HEK293 (cell line): ENCODE results near the gene CZIB.

ENCODE experiments used
- CTCF ChIA-PET: fragments of 350-600 bp; formaldehyde crosslinking; extraction: SDS; loops from one replicate; lab custom pipeline; 2021; ENCODE audit warnings: antibody characterized with exemption; lab: Yijun Ruan, JAX
- POLR2A ChIA-PET: fragments of 300-600 bp; formaldehyde crosslinking; extraction: SDS; loops from one replicate; lab custom pipeline; 2020; ENCODE audit warnings: antibody characterized with exemption, inconsistent platforms; lab: Yijun Ruan, JAX
- H3K27ac ChIP-seq: fragments of 200-500 bp; sonication (Bioruptor generic); 2 replicates; pipeline ENCODE4 v1.5.1; 2014; ENCODE audit warnings: low read depth, low read length, control low read depth, inconsistent platforms; ENCODE audit errors: extremely low read depth
- H3K36me3 ChIP-seq, 2 experiments: fragments of 200-500 bp in 1 of 2; sonication (Bioruptor generic) in 1 of 2; 1 replicate in 1 of 2; 2 replicates in 1 of 2; pipeline ENCODE4 v1.5.1; 2014 to 2017; ENCODE audit warnings: inconsistent platforms in 2 of 2, low read length in 2 of 2; ENCODE audit not compliant: control insufficient read depth in 2 of 2, insufficient read depth in 1 of 2
- H3K4me1 ChIP-seq: fragments of 200-500 bp; sonication (Bioruptor generic); 2 replicates; pipeline ENCODE4 v1.5.1; 2014; ENCODE audit warnings: mild to moderate bottlenecking, low read length, inconsistent platforms; ENCODE audit not compliant: control insufficient read depth, insufficient read depth
- H3K4me3 ChIP-seq: 2 replicates; pipeline ENCODE4 v1.5.1; 2011; ENCODE audit warnings: low read depth, mild to moderate bottlenecking, control low read depth, low read length, moderate library complexity
- H3K9me3 ChIP-seq: fragments of 200-500 bp; sonication (Bioruptor generic); 2 replicates; pipeline ENCODE4 v1.5.1; 2014; ENCODE audit warnings: low read depth, low read length, inconsistent platforms; ENCODE audit not compliant: control insufficient read depth, insufficient read depth
- BCL11B ChIP-seq: fragments of 450-650 bp; formaldehyde crosslinking; IDR thresholded peaks from 2 replicates; pipeline ENCODE4 v1.5.1; 2016; ENCODE audit warnings: low read depth, missing biosample characterization, missing genetic modification characterization
- ELK4 ChIP-seq: IDR thresholded peaks from 2 replicates; pipeline ENCODE4 v1.6.1; 2011; ENCODE audit warnings: mild to moderate bottlenecking, low read depth, low read length, borderline replicate concordance
- GFI1B ChIP-seq: fragments of 450-650 bp; formaldehyde crosslinking; IDR thresholded peaks from 2 replicates; pipeline ENCODE4 v1.5.1; 2016; ENCODE audit warnings: missing biosample characterization, missing genetic modification characterization
- GLIS2 ChIP-seq: fragments of 450-650 bp; formaldehyde crosslinking; IDR thresholded peaks from 2 replicates; pipeline ENCODE4 v1.5.1; 2016; ENCODE audit warnings: missing biosample characterization, missing genetic modification characterization
- HOXC10 ChIP-seq: sonication (generic); formaldehyde crosslinking; IDR thresholded peaks from 2 replicates; pipeline ENCODE4 v1.8.1; 2023; ENCODE audit warnings: mild to moderate bottlenecking, missing genetic modification reagents
- PATZ1 ChIP-seq: fragments of 450-650 bp; formaldehyde crosslinking; IDR thresholded peaks from 2 replicates; pipeline ENCODE4 v1.5.1; 2016; ENCODE audit warnings: missing biosample characterization, missing genetic modification characterization
- PRDM1 ChIP-seq: fragments of 450-650 bp; formaldehyde crosslinking; IDR thresholded peaks from 2 replicates; pipeline ENCODE4; 2016; ENCODE audit warnings: missing biosample characterization, missing genetic modification characterization
- PRDM6 ChIP-seq: fragments of 450-650 bp; formaldehyde crosslinking; IDR thresholded peaks from 2 replicates; pipeline ENCODE4 v1.5.1; 2017; ENCODE audit warnings: missing biosample characterization, missing genetic modification characterization
- SP3 ChIP-seq: fragments of 450-650 bp; formaldehyde crosslinking; IDR thresholded peaks from 2 replicates; pipeline ENCODE4 v1.5.1; 2016; ENCODE audit warnings: missing biosample characterization, missing genetic modification characterization
- ZNF140 ChIP-seq: fragments of 450-650 bp; formaldehyde crosslinking; IDR thresholded peaks from 2 replicates; pipeline ENCODE4 v1.5.1; 2016; ENCODE audit warnings: missing biosample characterization, missing genetic modification characterization
- ZNF146 ChIP-seq: fragments of 450-650 bp; formaldehyde crosslinking; IDR thresholded peaks from 2 replicates; pipeline ENCODE4 v1.5.1; 2016; ENCODE audit warnings: missing biosample characterization, missing genetic modification characterization
- ZNF18 ChIP-seq: fragments of 450-650 bp; formaldehyde crosslinking; IDR thresholded peaks from 2 replicates; pipeline ENCODE4 v1.5.1; 2016; ENCODE audit warnings: missing biosample characterization, missing genetic modification characterization
- ZNF266 ChIP-seq: fragments of 450-650 bp; formaldehyde crosslinking; IDR thresholded peaks from 2 replicates; pipeline ENCODE4 v1.5.1; 2016; ENCODE audit warnings: missing biosample characterization, missing genetic modification characterization, low read depth
- ZNF292 ChIP-seq: fragments of 450-650 bp; formaldehyde crosslinking; IDR thresholded peaks from 2 replicates; pipeline ENCODE4 v1.5.1; 2016; ENCODE audit warnings: low read depth, missing biosample characterization, missing genetic modification characterization, borderline replicate concordance
- ZNF324 ChIP-seq: fragments of 450-650 bp; formaldehyde crosslinking; IDR thresholded peaks from 2 replicates; pipeline ENCODE4 v1.5.1; 2016; ENCODE audit warnings: missing biosample characterization, missing genetic modification characterization
- ZNF335 ChIP-seq: fragments of 450-650 bp; formaldehyde crosslinking; conservative IDR thresholded peaks from 2 replicates; pipeline ENCODE4 v1.5.1; 2016; ENCODE audit warnings: missing biosample characterization, missing genetic modification characterization
- ZNF341 ChIP-seq: fragments of 450-650 bp; formaldehyde crosslinking; IDR thresholded peaks from 2 replicates; pipeline ENCODE4; 2016; ENCODE audit warnings: low read depth, missing biosample characterization, missing genetic modification characterization
- ZNF404 ChIP-seq: fragments of 450-650 bp; formaldehyde crosslinking; IDR thresholded peaks from 2 replicates; pipeline ENCODE4 v1.5.1; 2017; ENCODE audit warnings: missing biosample characterization, missing genetic modification characterization
- ZNF518A ChIP-seq: fragments of 450-650 bp; formaldehyde crosslinking; conservative IDR thresholded peaks from 2 replicates; pipeline ENCODE4 v1.5.1; 2016; ENCODE audit warnings: low read depth, missing biosample characterization, missing genetic modification characterization
- ZNF529 ChIP-seq: fragments of 450-650 bp; formaldehyde crosslinking; IDR thresholded peaks from 2 replicates; pipeline ENCODE4 v1.5.1; 2017; ENCODE audit warnings: missing genetic modification characterization, missing biosample characterization; ENCODE audit not compliant: insufficient replicate concordance
- ZNF548 ChIP-seq: fragments of 450-650 bp; formaldehyde crosslinking; IDR thresholded peaks from 2 replicates; pipeline ENCODE4 v1.5.1; 2016; ENCODE audit warnings: missing biosample characterization, missing genetic modification characterization
- ZNF558 ChIP-seq: fragments of 450-650 bp; formaldehyde crosslinking; IDR thresholded peaks from 2 replicates; pipeline ENCODE4 v1.5.1; 2016; ENCODE audit warnings: missing biosample characterization, missing genetic modification characterization
- ZNF664 ChIP-seq: fragments of 450-650 bp; formaldehyde crosslinking; IDR thresholded peaks from 2 replicates; pipeline ENCODE4 v1.5.1; 2016; ENCODE audit warnings: missing biosample characterization, missing genetic modification characterization
- ZNF776 ChIP-seq: fragments of 450-650 bp; formaldehyde crosslinking; IDR thresholded peaks from 2 replicates; pipeline ENCODE4 v1.5.0; 2017; ENCODE audit warnings: missing biosample characterization, missing genetic modification characterization, borderline replicate concordance

The CZIB gene

GRCh38 chr1:53256511-53257453, 36.3 kb upstream of the CZIB start:
- ChIA-PET POLR2A (no interaction called here), CTCF (interaction anchor here (0.7 to 1.7 kb wide), 6 partner anchors 10 to 812 kb away, joined by 3 to 4 read pairs (median 3); no protein-coding TSS in a partner anchor)
- TF ChIP-seq GFI1B (tag by site-specific recombination) (no peak), ZNF558 (no peak), PATZ1 (tag by site-specific recombination) (no peak), PRDM1 (no peak), ZNF776 (no peak), ZNF341 (tag by site-specific recombination) (no peak), SP3 (tag by site-specific recombination) (no peak), ZNF140 (no peak), ZNF518A (tag by site-specific recombination) (no peak), BCL11B (tag by site-specific recombination) (no peak), ELK4 (no peak), ZNF324 (tag by site-specific recombination) (no peak), ZNF548 (tag by site-specific recombination) (no peak)
- Histone ChIP-seq H3K4me3 (no peak overlapping the region), H3K4me1 (no peaks in the 10 kb centered on the region), H3K36me3 (peaks cover 9 to 58% of the 10 kb centered on the region in 2 experiments; a peak in 2 of 3 replicates), H3K27ac (no peak overlapping the region), H3K9me3 (no peaks in the 10 kb centered on the region)

- CTCF ChIA-PET = interaction anchor here (0.6 to 2.1 kb wide), 2 partner anchors 23 to 73 kb away, joined by 3 to 8 read pairs; no protein-coding TSS in a partner anchor
- H3K36me3 ChIP-seq = peaks cover 13 to 54% of the 10 kb centered on the region in 2 experiments; a peak in 2 of 3 replicates
- TF ChIP-seq ZNF266 (tag by site-specific recombination) (no peak), HOXC10 (CRISPR knock-in tag) (no peak), ZNF292 (tag by site-specific recombination) (no peak), PRDM6 (tag by site-specific recombination) (no peak), GLIS2 (no peak), ZNF404 (tag by site-specific recombination) (no peak), ZNF664 (tag by site-specific recombination) (no peak), ZNF529 (tag by site-specific recombination) (no peak), ZNF146 (tag by site-specific recombination) (no peak), ZNF18 (tag by site-specific recombination) (no peak), ZNF335 (no peak)
Observed at GRCh38 chr1:53255031-53255430, 34.6 kb upstream of the CZIB start.

More at GRCh38 chr1:53255031-53255430, 34.6 kb upstream of the CZIB start:
- POLR2A ChIA-PET = no interaction called here
- Histone ChIP-seq H3K9me3 (no peaks in the 10 kb centered on the region), H3K4me1 (no peaks in the 10 kb centered on the region), H3K27ac (no peak overlapping the region), H3K4me3 (no peak overlapping the region)
